RPMI7951 (cell line): Measurements from ENCODE around the gene HAGH. TPM values are rescaled to one million over a fixed set of nuclear protein-coding genes. Genes with fewer than 3 reads are reported as not detected.
A peak's percentile ranks its signal among the peaks of the same experiment; 100 is the strongest.

Source experiments
- DNase-seq: peaks from one replicate; pipeline ENCODE4 v3.0.0-alpha.2; 2012; ENCODE audit warnings: low read depth
- total RNA-seq: library from RNA; depleted of rRNA; stranded (reverse); fragments of >200 nt; shearing (Covaris generic); gene quantifications from 2 replicates; pipeline ENCODE4 v1.2.3, GENCODE V29; 2014

The HAGH gene
- total RNA-seq, 1 experiment from 2014 or later: 50.7 TPM

GRCh38 chr16:1786242-1787055 is 40.2 kb downstream of the HAGH start:
- DNase-seq: no peak

- no peak for DNase-seq
Measured at GRCh38 chr16:1785846-1786170, 40.8 kb downstream of the HAGH start.

GRCh38 chr16:1784977-1785845 is 41.4 kb downstream of the HAGH start:
- no peak for DNase-seq

GRCh38 chr16:1782408-1783264 is 44.0 kb downstream of the HAGH start, which contains the start of the genes NUBP2 and SPSB3:
Gene NUBP2, plus strand, starts transcription at chr16:1782960. Its CDS starts 61 bp downstream, at chr16:1783021.
Gene SPSB3, minus strand, starts transcription at chr16:1782571. Its CDS starts 1,088 bp downstream, at chr16:1781483.
- DNase-seq: peak; percentile 99

GRCh38 chr16:1781758-1782407 is 44.7 kb downstream of the HAGH start:
- DNase-seq: peak; percentile 19

GRCh38 chr16:1781254-1781653 is 45.4 kb downstream of the HAGH start:
- DNase-seq: no peak

- no peak for DNase-seq
Measured at GRCh38 chr16:1780677-1781072, 46.0 kb downstream of the HAGH start.

- no peak for DNase-seq
Measured at GRCh38 chr16:1779741-1780676, 46.6 kb downstream of the HAGH start.

GRCh38 chr16:1779234-1779701 is 47.4 kb downstream of the HAGH start:
- DNase-seq: no peak

GRCh38 chr16:1778200-1779179 is 48.1 kb downstream of the HAGH start:
- no peak for DNase-seq

GRCh38 chr16:1777375-1778199 is 49.0 kb downstream of the HAGH start:
- DNase-seq: no peak

- no peak for DNase-seq
Measured at GRCh38 chr16:1776991-1777374, 49.6 kb downstream of the HAGH start.

GRCh38 chr16:1776672-1776955 is 50.0 kb downstream of the HAGH start:
- DNase-seq: no peak

GRCh38 chr16:1775846-1776671 is 50.6 kb downstream of the HAGH start:
- DNase-seq: no peak

- DNase-seq: no peak
Measured at GRCh38 chr16:1775006-1775845, 51.4 kb downstream of the HAGH start.

- DNase-seq: no peak
Measured at GRCh38 chr16:1774448-1774780, 52.2 kb downstream of the HAGH start.
